H54 (cell line): Measurements from ENCODE around the gene HOXB5.

ENCODE experiments used
- DNase-seq: peaks from one replicate; pipeline ENCODE4 v3.0.0; 2011; ENCODE audit warnings: low spot score, mixed read lengths; ENCODE audit not compliant: insufficient read length
- FAIRE-seq: peaks from 3 replicates; lab custom pipeline; 2011; peaks lifted over from hg19 to GRCh38; lab: Jason Lieb, UNC
- POLR2A ChIP-seq: IDR thresholded peaks from 2 replicates; pipeline ENCODE4 v1.6.1; 2011; ENCODE audit warnings: low read depth, mild to moderate bottlenecking, low read length

Gene HOXB5

DNA sequence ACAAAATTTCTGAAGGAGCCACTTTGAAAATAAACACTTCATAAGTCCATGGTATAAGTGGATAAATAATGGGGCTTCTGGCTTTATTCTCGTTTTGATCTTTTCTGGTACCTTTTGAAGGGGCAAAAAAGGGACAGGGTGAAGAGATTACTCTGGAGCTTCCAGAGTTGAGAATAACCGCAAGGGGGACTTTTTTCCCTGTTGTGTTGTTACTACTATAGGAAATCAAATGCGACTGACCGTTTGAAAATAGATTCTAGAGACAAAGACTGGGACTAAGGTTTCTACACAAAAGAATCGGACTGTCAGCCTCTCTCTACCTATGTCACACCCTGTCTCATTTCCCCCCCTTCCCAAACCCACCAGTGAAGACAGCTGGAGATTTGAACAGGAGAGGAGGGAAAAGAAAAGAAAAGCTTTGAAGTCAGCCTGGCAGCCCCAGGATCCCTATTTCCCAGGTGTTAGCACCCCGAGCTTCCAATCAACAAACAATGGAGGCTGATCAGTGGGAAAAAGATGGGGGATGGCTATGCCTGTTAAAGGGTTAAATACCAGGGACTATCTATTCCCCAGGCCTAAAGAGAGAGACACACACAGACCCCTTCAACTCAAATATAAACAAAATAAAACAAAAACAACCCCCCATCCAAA is 23.8 kb downstream of the HOXB5 start:
- TF ChIP-seq POLR2A, result no peak
- DNase-seq, result no peak
- no peak for FAIRE-seq

DNA sequence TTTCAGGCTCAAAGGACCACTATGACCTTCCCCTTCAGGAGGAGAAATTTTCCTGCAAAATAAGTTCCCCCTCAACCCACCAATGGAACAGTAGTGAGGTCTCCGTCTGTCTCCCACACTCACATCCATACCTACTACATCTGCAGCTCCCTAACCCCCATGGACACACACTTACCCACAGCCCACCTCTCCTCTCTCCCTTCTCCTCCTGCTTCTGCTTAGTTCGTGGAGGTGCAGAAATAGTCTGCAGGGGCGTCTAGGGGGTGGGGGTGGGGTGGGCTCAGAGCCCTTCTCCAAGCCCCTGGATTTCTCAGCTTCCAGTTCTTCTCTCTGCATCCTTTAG is 24.4 kb downstream of the HOXB5 start:
- DNase-seq (no peak), FAIRE-seq (no peak)
- TF ChIP-seq POLR2A, result no peak

DNA sequence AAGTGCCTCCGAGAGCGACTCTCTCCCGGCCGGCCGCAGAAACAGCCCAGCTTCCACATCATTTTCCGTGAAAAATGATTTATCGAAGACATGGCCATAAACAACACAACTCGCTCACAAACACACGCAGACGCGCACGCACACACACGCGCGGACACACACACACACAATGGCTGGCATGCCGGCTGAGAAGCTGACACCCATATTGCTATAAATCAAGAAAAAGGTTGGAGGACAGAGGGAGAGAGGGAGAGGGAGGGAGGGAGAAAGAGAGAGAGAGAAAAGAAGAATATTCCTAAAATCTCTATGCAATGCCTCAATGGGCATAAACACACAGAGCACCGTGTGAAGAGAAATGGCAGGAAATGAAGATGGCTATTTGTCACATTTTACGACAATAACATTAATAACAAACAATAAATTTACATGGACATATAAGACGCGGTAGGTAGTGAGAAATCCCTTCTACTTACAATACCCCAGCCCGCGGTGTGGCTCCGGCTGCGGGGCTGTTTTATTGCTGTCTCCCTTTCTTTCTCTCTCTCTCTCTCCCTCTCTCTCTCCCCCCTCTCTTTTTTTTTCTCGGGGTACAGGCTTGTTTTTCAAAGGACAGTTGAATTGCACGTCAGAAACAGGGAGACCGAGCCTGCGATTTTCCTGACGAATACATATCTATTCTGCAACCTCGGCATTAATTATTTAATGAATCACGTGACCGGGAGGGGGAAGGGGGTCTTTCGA is 24.9 kb downstream of the HOXB5 start:
- TF ChIP-seq POLR2A, result no peak
- FAIRE-seq, result no peak

DNA sequence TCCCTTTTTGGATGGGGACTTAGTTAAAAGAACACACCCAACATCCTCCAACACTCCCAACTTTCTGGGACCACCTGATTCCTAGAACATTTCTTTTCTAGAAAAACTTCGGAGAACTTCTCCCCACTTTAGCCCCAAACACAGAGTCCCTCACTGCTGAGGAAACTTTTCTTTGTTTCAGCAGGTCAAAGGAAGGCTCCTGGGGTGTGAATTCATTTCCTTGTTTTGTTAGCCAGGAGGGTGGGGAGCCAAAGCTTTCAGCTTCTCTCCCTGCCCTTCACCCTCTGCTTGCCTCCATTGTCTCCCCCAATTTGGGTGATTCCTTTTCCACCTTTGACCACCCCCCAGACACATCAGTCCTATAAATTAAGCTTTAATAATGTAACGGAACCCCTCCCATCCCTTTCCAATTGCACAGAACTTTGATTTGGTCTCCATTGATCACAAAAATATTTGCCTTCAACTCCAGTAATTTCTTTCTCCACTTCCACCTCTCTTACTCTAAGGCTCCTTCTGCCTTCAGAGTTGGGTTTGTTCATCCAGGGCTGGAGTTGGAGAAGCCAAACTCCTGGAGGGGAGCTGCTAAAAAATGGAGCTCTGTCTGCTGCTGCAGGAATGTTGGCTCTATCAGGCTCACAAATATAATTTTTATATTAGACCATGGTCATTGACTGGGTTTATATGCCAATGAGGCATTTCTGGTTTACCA is 25.8 kb downstream of the HOXB5 start:
- TF ChIP-seq POLR2A, result no peak
- no peak for FAIRE-seq
- no peak for DNase-seq

More for the DNA sequence above, 24.9 kb downstream of the HOXB5 start:
- DNase-seq, result no peak

DNA sequence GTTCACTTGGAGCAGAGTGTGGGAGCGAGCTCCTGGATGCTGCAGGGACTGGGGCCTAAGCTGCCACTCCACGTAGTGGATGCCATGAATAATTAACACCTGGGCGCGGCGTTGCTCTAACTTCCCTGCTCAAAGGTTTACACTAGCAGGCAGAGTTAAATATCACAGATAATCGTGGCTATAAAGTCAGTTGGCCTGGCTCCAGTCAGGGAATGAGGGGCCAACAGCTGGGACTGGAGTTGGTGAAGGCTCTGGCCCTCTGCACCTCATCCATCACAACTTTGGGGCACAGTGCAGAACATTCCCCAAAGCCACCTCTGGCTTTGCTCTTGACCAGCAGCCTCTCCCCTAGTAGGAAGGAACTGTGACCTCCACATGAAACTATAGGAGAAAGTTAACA is 26.4 kb downstream of the HOXB5 start:
- FAIRE-seq, result no peak
- TF ChIP-seq POLR2A, result no peak
- DNase-seq, result no peak

DNA sequence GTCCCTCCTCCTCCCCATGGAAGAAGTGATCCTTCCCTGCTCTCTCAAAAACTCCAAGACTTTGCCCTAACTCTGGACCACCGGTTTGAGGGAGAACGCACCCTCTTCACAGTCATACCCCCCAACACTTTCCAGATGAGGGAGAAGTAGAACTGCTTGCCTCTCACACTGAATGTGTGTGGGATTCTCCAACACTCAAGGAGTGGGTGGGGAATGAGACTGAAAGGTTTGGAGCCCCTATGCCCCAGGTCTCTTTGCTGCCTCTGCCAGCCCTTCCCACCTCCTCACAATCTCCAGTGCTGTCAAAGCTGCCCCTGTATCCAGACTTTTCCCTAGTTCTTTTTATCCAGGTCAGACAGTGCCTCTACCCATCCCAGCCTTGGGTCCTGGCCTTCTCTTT is 26.9 kb downstream of the HOXB5 start:
- no peak for DNase-seq
- FAIRE-seq, result no peak
- no peak for TF ChIP-seq POLR2A

DNA sequence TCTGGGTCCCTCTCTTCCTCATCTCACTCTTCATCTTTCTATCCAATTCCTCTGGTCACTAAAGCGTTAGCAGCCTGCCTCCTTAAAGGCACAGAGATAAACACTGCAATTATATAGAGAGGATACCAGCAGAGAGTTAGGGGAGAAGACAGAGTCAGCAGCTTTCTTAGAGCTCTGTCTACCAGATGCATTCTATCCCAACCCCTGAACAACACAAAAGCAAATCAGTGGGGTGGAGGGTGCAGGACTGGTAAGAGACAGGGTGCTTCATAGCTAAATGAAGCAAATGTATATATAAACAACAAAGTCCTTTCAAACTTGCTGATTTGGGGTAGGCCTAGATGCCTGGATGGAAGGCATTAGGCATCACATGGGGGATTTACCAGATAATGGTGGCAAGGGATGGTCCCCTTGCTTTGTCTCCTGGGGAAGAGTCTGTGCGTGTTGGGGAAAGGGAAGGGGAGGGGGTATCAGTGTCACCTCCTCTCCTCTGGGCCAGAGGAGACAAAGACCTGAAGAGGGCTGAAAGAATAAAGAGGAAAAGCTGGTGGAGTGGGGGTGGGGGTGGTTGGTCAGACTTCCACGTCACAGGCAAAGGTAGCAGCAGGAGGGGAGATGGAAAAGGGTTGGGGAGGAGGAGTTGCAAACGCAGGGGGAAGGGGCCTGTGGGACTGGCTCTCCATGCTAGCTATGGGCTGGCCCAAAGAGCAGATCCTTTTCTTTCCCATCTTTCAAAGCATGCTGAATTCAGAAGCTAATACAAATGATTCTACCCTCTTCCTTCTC is 27.5 kb downstream of the HOXB5 start:
- DNase-seq, result no peak
- FAIRE-seq, result no peak
- no peak for TF ChIP-seq POLR2A

DNA sequence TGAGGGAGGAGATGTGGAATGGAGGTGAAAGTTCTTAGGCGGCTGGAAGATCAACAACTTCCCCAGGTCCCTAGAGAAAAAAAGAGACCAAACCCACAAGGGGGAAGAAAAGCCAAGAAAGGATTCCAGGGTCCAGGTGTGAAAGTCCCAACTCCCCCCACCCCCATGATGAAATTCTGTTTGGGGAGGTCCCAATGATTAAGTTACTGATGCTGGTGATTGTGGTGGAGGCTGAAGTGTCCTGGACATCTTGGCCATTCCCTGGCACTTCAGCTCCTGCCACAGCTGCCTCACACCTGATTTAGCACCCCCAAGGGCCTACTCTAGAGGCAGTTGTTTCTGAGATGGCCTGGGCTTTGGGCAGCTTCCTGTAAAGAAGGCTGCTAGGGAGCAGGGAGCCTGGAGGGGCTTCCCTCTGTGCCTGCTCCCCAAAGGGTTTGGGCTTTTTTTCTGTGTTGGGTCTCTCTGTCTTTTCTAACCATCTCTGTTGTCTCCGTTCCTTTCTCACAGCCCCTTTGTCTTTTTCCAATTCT is 28.5 kb downstream of the HOXB5 start:
- no peak for DNase-seq
- FAIRE-seq, result no peak
- TF ChIP-seq POLR2A, result no peak

DNA sequence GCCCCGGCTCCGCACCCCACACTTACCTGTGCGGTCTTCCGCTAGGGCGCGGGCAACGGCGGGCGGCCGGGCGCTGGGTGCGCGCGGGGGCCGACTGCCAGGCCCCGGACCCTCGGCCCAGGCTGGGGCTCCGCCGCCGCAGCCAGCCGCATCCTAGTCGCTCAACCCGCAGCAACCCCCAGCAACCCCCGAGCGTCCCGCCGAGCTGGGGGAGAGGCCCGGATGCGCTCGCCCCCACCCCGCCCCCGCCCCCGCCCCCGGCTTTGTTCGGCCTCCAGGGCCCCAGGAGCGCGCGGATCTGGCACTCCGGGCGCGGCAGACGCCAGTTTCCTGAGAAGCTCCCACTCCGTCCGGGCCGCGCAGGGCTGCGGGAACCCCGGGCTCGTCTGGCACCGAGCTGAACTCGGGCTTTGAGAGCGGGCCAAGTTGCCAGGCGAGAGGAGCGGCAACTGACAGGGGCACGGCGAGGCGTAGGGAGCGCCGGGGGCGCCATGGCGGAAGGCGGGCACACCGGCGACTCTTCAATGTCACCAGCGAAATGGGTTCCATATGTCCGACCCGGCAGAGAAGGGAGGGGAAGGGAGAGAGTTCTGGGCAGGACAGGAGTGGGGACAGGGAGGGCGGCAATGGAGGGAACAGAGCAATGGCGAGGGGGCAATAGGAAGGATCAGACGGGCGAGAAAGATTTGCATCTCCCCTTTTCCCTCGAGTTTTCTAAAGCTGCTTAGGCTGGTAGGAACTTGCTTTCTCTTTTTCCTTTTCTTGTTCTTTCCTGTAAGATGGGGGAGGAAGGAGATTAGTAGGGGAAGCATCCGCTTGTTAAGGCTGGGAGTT is 29.2 kb downstream of the HOXB5 start:
- DNase-seq (no peak), FAIRE-seq (no peak)
- TF ChIP-seq POLR2A, result no peak

DNA sequence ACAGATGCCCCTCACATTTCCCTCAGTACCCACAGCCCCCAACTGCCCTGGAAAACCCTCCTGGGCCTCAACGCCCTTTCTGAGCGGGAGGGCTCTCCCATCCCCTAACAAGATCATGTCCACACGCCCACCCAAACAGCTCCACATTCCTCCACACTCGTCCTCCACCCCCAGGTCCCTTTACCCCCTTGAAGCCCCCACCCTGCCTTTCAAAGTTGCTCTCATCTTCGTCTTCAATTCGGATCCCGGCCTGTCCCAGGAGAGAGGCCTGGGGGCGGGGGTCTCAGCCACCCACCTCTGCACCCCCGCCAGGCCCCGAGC is 29.8 kb downstream of the HOXB5 start:
- FAIRE-seq (no peak), DNase-seq (no peak)
- TF ChIP-seq POLR2A, result no peak

DNA sequence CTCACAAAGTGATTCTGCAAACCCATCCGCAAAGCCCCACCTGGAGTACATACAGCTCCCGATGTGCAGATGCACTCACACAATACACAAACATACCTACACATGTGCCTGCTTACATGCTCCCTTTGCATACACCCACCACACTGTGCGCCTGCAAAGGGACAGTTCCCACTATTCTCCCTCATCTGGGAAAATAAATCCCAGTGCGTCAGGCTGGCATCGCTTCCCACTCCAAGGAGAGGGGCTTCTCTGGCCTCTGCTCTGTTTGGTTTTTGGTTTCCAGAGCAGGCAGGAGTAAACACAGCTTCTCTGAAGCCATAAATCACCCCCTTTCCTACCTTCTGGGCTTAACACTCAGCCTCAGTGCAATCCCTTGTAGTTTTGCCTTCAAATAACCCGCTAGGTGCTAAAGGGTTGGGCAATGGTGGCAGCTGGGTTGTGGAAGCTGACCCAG is 30.2 kb downstream of the HOXB5 start:
- DNase-seq (no peak), FAIRE-seq (no peak)

DNA sequence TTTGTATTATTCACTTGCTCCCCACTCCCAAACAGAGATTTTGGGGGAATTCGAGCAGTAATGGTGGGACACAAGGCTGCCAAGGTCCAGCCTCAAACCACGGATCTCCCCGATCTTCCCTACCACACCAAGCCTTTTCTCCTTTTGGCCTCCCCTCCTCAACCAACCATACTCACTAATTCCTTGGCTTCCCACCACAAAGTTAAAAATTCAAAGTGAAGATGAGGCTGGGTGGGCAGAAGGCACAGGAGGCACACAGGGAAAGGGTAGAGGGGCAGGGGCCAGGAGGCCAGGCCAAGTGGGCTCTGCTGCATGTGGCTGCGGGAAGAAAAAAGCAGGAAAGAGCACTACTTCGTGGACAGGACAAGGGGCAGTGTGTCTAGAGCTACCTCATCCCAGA is 30.6 kb downstream of the HOXB5 start:
- DNase-seq (no peak), FAIRE-seq (no peak)
- no peak for TF ChIP-seq POLR2A

More for the DNA sequence above, 30.2 kb downstream of the HOXB5 start:
- no peak for TF ChIP-seq POLR2A
